NCI-H2196 treated with DMSO at 0.1 percent for 48 hours (cell line): ENCODE measurements around the gene ASCC1.
"Not testable (repeated sequence)": the region's sequence is repeated elsewhere in the genome, so short reads cannot be mapped to it uniquely, and the experiment has no call there.

Source experiments
- DNase-seq: peaks from one replicate; lab custom pipeline; 2025; ENCODE audit not compliant: unreplicated experiment; lab: John Stamatoyannopoulos, UW

Gene ASCC1

DNA sequence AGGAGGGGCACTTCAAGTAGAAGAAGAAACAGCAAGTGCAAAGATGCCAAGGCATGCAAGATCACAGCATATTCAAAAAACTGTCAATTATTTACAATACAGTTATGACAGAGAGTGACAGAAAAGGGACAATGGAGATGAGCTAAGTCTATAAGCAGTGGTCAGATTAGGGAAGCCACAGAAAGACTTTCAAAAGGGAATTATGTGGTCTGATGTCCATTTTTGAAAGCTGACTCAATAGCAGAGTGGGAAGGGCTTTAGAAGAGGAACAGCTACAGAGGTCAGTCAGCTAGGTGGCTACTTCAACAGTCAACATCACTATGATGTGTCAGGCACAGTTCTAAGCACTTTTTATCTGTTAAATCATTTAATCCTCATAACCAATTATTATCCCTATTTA lies 82.6 kb downstream of the ASCC1 start:
- DNase-seq, result no peak

DNA sequence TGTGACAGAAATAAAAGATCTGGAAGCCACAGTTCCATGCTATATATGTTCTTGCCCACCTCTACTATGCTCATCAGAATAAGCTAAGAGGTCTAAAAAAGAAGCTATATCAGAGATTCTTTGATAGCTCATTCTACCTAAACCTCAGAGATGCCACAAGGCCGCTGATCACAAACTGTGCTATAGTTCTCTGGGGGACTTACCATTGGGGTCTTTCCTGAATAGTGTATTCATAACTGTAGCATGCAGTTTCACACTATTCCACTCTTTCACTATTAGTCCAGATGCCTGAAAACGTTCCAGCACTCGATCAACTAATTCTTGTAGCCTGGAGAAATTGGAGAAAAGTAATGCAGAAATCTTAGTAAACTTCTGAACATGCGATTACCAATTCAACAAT lies 83.2 kb downstream of the ASCC1 start:
- no peak for DNase-seq

DNA sequence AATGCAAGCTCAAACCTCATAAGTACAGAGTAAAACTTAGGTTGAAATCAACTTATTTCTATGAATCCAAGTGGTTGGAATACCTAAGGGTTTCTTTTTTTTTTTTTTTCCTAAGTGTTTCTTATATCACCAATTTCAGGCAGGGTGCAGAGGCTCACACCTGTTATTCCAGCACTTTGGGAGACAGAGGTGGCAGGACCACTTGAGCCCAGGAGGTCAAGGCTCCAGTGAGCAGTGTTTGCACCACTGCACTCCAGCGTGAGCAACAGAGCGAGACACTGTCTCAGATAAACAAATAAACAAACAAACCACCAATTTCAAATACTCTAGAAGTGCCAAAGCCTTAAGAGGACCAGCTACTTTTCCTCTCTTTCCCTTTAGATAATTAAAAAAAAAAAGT lies 88.5 kb downstream of the ASCC1 start:
- DNase-seq, result no peak

DNA sequence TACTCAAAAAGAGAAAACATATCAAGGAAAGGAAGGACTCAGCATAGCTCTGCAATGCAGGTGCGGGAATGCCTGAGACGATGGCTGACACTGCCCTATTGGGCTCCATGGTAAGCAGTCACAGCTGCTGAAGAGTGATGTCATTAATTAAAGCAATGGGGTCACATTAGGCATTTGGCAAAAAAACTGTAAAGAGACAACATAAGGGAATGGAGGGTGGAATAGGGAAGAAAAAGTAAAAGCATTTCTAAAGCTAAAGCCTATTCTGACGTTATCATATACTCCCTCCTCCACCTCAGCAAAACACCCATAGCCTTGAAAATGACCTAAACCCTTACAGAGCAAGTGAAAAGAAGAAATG lies 89.2 kb downstream of the ASCC1 start:
- no peak for DNase-seq

DNA sequence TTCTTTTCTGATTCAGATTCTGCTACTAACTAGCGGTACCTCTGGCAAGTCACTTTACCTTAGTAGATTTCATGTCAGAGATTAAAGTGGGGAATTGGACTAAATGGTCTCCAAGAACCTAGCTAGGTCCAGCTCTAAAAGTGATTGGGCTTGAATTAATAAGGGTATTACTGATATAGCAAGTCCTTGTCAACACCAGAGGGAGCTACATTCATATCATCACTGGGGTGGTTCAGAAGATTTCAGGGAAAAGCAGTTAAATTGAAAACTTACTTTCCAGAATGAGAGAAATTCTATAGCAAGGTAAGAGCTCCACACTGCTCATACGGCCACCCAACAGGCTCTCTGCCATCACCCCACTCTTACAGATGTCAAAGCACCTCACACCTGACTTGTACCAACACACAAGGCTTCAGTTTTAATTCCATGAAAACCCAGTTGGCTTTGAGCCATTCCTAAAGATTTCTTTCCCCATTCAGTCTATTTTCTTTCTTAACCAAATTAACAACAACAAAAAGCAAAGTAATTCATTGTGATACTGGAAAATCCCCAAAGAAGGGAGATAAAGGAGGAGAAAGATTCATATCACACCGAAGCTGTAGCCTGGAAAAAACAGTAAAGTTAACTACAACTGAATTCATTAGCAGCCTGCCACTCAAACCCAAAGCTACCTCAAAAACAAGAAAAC lies 89.7 kb downstream of the ASCC1 start:
- DNase-seq, result no peak

DNA sequence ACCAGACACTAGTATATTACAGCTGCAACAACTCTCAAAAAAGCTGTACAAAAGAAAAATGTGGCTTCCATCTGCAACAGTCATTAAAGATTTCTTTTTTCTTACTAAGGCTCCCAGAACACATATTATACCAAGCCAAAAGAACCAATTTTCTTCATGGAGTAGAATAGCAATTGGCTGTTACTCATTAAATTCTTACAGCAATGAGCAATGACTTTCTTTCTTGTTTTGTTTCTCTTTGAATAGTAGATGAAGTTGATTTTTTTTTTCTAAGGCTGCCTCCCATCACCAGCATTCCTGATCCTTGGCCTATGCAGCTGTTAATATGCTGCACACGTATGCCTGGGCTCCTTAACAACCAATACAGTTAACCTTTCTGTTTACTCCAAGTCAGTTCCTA lies 91.1 kb downstream of the ASCC1 start:
- DNase-seq, result no peak

DNA sequence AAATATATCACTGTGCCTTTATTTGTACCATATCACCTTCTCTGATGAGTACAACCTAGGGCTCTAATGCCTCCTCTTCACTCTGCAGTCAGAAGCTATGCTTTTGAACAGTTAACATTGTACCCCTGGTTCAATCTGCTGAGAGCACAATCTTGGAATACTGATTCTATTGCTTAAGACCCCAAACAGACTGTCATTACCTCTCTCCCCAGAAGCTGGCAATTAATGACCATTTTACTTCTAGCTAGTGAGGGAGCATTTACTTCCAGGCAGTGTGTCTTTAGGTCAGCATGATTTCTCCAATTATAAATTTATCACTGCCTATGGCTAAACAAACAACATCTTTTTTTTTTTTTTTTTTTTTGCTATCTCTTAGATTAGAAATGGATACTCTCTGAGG lies 91.7 kb downstream of the ASCC1 start:
- DNase-seq, result no peak

DNA sequence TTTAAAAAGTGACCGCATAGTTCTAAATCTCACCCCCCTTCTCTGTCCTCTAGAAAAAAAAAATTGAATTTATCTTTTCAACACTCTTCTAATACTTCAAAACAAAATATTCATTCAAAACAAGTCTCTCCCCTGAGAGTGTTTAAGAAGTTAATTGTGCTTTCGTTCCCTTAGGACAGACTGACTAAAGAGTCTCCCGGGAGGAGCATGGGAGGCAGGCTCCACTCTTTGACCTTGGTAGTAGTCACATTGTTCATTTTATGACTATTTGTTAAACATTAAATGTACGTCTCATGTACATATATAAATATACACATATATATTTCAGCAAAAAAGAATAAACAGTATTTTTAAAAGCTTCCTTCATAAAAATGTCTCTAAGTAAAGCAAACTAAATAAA lies 92.5 kb downstream of the ASCC1 start:
- no peak for DNase-seq

DNA sequence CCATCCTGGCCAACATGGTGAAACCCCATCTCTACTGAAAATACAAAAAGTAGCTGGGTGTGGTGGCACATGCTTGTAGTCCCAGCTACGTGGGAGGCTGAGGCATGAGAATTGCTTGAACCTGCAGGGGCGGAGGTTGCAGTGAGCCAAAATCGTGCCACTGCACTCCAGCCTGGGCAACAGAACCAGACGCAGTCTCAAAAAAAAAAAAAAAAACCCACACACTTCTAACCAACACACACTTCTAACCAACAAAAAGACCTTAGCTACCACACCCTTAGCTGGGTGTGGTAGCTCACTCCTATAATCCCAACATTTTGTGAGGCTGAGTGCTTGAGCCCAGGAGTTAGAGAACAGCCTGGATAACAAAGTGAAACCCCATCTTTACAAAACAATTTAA lies 93.9 kb downstream of the ASCC1 start:
- no peak for DNase-seq

DNA sequence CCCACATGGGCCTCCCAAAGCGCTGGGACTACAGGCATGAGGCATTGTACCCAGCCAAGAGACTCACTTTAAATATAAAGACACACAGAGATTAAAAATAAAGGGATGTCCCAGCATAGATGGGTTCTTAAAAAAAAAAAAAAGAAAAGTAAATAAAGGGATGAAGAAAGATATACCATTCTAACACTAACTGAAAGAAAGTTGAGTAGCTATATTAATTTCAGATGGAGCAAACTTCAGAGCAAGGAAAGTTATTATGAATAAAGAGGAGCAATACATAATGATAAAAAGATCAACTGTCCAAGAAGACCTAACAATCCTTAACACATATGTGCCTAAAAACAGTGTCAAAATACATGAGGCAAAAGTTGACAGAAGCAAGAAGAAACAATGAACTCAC lies 94.7 kb downstream of the ASCC1 start:
- no peak for DNase-seq

DNA sequence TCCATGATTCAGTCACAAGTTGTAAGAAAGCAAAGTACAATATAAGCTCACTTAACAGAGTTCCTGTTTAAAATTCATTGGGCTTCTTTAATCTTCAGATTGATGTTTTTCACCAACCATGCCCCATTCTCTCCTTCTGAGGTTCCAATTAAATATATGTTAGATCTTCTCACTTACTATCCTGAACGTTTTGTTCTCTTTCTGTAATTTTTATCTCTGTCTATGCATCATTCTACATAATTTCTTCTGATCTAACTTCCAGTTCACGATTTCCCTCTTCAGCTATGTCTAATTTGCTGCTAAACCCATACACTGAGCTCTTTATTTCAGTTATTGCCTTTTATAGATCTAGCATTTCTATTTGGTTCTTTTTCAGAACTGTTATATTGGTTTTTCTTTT lies 99.7 kb downstream of the ASCC1 start:
- no peak for DNase-seq

DNA sequence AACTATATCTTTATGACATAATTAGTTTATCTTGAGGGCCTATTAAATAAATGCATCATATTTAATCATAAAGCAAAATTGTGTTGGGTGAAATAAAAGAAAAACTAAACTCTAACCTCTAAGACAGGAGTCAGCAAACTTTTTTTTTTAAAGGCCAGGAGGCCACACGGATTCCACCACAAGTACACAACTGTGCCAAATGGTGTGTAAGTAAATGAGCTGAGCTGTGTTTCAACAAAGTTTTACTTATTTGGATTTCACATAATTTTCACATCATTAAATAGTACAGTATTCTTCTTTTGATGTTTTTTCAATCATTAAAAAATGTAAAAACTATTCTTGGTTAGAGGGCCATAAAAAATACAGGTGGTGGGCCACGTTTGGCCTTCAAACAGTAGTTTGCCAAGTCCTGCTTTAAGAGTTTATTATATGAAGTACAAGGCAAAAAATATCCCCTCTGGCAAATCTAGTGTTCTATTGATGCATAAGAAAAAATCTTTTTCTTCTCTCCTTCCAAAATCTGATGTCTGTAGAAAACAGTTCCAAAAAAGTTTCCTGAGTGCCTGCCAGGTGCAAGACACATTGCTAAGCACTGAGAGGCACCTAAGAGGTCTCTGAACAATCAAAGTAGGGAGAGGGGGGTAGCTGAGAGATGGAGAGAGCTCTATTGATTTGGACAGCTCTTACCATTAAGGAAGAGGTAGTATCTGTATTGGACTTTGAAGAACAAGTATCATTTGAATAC lies 101.2 kb downstream of the ASCC1 start:
- no peak for DNase-seq

DNA sequence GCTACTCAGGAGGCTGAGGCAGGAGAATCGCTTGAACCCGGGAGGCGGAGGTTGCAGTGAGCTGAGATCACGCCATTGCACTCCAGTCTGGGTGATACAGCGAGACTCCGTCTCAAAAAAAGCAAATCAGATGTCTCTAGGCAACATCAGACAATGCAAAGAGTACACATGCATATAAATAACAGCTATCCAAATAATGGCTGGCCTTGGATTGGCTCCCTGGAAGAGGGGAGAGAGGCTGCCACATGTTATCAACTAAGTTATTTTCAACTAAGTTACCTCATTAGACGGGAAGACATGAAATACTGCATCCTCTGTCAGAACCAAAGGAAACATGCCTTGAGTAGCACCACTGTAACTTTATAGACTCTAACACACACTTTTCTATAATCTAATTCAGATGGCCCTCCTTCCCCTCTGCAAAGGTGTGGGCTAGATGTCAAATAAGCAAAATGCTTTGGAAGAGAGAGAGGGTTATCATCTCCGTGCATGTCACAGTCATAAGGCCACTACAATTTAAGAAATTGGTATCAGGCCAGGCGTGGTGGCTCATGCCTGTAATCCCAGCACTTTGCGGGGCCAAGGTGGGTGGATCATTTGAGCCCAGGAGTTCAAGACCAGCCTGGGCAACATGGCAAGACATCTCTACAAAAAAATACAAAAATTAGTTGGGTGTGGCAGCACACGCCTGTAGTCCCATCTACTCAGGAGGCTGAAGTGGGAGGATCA lies 105.2 kb downstream of the ASCC1 start:
- no peak for DNase-seq

DNA sequence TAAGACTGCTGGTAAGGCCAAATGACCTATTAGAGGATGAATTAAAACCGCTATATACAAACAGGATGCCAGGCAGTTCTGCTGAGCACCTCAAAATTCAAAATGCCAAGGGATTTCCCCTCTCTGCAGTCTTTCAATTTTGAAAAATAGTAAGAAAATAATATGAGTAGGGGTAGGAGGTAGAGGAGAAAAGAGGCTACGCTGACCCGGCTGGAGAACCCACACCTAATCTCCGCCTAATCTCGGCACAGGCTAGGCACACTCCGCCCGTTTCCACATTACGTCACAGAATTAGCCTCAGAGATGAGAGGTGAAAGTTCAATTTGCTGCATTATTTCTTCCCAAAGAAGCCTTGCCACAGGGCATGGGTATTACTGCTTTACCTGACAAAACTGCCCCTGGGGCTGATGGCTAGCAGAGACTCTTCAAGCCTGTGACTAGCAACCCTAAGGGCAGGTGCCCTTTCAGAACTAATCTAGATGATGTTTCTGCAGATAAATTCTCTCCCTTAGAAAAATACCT lies 106.4 kb downstream of the ASCC1 start:
- no peak for DNase-seq

DNA sequence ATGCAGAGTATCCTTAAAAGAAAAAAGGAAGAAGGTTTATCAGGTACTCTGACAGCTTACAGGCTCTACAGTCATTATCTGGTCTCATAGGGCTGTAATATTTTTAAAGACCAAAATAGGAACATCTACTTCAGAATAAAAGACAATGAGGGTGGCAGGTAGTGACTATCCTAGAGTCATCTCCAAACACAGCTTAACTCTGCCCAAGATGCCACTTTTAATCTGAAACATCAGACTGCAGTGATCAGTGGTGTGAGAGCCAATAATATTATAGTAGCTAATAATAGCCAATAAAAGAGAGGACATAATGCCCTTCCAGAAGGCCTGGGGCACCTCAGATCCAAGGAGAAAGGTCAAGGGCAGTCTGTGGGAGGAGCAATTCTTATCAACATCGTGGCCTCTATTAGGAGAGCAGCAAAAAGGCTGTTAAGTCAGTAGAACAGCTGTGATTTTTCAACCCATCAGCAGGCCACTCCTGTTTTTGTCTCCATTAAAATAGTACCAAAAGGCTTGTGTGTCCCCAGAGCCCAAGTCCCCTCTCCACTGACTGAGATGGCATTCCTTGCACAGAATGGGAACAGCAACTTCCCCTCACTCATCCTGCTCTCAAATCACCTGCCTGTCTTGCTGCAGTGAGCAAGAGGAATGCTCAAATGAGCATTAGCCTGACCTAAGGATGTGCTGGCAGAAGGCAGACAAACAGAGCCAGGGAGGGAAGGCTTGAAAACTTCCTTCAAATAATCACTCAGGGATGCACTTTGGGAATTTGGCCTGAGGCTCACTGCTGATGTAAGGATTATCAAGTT lies 107.0 kb downstream of the ASCC1 start:
- no peak for DNase-seq

DNA sequence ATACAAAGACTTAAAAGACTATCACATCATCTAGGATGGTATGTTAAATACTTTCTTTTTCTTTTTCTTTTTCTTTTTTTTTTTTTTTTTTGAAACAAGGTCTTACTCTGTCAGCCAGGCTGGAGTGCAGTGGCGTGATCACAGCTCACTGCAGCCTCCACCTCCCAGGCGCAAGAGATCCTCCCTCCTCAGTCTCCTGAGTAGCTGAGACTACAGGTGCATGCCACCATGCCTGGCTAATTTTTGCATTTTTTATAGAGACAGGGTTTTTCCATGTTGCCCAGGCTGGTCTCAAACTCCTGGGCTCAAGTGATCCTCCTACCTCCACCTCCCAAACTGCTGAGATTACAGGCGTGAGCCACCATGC lies 108.1 kb downstream of the ASCC1 start:
- DNase-seq, result not testable (repeated sequence)

DNA sequence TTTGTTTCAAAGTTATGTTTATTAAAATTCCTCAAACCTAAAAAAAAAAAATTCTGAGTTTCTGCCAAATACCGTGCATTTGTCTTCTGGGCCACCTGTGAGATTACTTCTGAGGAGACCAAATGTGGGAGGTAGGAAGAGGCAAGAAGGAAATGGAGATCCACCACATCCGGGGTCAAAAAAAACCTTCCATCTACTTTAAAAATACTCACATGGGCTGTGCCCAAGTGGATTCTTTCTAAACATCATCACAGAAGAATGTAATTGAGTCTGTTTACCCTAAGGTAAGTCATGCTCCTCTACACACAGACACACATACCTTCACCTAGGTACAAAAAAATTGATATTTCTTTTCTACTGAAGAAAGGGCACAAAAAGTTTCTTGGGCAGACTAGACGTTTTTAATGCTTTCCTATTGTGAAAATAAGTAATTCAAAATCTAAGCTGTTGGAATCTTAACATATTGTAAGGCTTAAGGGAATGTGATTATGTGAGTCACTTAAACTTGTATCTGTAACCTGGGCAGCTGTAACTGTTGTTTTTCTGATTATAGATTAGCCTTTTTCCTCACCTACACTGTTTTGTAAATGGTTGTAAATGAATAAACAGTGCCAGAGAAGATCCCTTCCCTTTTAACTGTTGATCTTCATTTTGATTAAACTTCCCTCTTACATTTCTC lies 108.6 kb downstream of the ASCC1 start:
- no peak for DNase-seq

DNA sequence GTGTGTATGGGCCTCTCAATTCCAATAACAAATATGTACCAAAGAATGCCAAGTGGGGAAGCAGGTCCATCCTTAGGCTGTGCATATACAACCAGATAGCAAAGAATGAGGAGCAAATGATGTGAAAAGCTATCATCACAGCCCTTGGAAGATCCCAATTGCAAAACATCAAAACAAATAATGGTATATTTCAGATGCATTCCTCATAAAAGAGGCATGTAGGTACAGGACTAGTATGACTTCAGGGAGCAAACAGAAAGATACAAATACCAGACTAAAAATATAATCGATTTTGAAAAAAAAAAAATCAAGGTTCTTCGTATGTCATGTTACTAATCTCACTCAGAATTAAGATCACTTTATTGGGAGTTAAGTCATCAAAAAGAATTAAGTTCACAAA lies 109.2 kb downstream of the ASCC1 start:
- no peak for DNase-seq

DNA sequence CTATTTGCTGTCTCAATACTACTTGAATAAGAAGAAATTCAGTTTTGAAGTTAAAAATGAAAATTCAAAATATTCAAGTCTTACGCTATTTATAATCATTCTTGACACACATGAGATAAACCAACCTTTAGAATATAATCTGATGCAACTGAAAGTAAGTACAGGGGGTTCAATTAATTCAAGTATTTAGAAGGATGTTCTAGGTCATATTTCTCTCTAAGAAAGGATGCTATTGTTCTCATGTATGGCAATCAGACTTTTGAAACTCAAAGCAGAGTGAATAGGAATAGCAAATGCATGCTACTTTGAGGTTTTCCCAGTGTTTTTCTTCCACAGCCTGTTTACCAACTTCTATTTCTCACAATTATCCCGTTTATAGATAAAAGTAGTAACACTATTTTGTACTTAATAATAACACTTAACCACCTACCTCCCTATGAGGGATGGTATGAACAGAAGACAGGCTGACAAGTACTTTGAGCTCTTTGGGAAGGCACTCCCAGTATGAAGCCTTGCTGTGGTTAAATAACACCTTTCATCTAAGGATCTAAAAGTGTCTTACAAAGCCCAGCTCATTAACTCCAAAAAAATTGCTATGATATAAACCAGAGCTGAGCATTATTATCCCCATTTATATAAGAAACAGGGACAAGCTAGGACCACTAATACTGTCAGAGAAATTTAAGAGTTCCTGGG lies 109.8 kb downstream of the ASCC1 start:
- no peak for DNase-seq

DNA sequence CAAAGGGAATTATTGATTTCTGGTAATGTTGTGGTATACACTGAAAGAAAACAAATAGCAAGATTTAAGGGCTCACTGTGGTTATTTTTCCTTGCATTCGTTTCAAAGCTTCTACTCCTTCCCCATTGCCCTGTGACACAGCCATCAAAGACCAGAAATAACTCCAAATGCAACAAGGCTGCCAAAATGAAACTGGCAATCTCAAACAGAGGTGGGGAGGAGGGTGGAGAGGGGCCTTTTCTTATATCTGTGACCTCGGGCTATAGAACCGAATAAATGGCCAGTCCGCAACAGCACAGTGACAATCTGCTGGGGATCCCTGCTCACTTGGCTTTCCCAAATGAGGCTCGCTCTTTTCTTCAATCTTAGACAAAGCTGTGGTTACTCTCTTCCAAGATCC lies 110.4 kb downstream of the ASCC1 start:
- DNase-seq, result no peak
